HepG2 (cell line): ENCODE measurements around the gene RNASE12. TPM values are rescaled to one million over a fixed set of nuclear protein-coding genes. Genes with fewer than 3 reads are reported as not detected.
"Not testable (repeated sequence)": the region's sequence is repeated elsewhere in the genome, so short reads cannot be mapped to it uniquely, and the experiment has no call there.

ENCODE experiments used
- ATAC-seq: fragments of 200-7000 bp; cut with Tn5 transposase; 3 replicates; pipeline ENCODE4 v1.9.1; 2020; ENCODE audit warnings: mild to moderate bottlenecking, moderate library complexity
- BruUV-seq: library from RNA; stranded (reverse); fragments of 400-500 nt; replicated peaks from 2 replicates; lab custom pipeline; 2021; lab: Mats Ljungman, UMichigan
- CTCF ChIA-PET: fragments of 300-600 bp; formaldehyde crosslinking; extraction: SDS; loops from one replicate; lab custom pipeline; 2021; ENCODE audit warnings: low total read pairs, inconsistent platforms, low intra/inter-chr PET ratio; lab: Yijun Ruan, JAX
- POLR2A ChIA-PET: fragments of 350-600 bp; sonication (Branson Sonifier 250); formaldehyde crosslinking; loops from one replicate; lab custom pipeline; 2020; ENCODE audit warnings: antibody characterized with exemption, inconsistent platforms; lab: Yijun Ruan, JAX
- DNase-seq: peaks from one replicate; pipeline ENCODE4 v3.0.0-alpha.2; 2015; ENCODE audit warnings: low spot score
- FAIRE-seq: peaks from 3 replicates; lab custom pipeline; 2011; peaks lifted over from hg19 to GRCh38; lab: Jason Lieb, UNC
- H2AFZ ChIP-seq: one replicate; pipeline ENCODE4 v1.6.1; 2011; ENCODE audit warnings: low read length, inconsistent platforms
- H3K27ac ChIP-seq: fragments of 300-600 bp; 3 replicates; pipeline ENCODE4 v1.8.0; 2011; ENCODE audit warnings: mixed run types, mild to moderate bottlenecking, mixed read lengths, low read length, inconsistent platforms; ENCODE audit not compliant: insufficient read depth; ENCODE audit errors: extremely low read length
- H3K27me3 ChIP-seq, 2 experiments: fragments of 200-600 bp in 1 of 2; 2 replicates in 1 of 2; 3 replicates in 1 of 2; pipeline versions ENCODE4 v1.6.0 to v1.8.0; 2011; ENCODE audit warnings: low read length in 2 of 2, mild to moderate bottlenecking in 2 of 2, moderate library complexity in 2 of 2, inconsistent platforms in 1 of 2; ENCODE audit not compliant: insufficient read depth in 2 of 2, control insufficient read depth in 1 of 2
- H3K36me3 ChIP-seq, 2 experiments: fragments of 200-600 bp in 1 of 2; replicated peaks in 1 of 2; 2 replicates in 1 of 2; 3 replicates in 1 of 2; pipeline versions ENCODE4 v1.5.1 to v1.8.0; 2011; ENCODE audit warnings: low read length in 2 of 2, inconsistent platforms in 1 of 2; ENCODE audit not compliant: insufficient read depth in 2 of 2, control insufficient read depth in 1 of 2
- H3K4me1 ChIP-seq: 2 replicates; pipeline ENCODE4 v1.5.1; 2012; ENCODE audit warnings: low read length, inconsistent platforms; ENCODE audit not compliant: insufficient read depth
- H3K4me2 ChIP-seq: 2 replicates; pipeline ENCODE4 v1.6.0; 2011; ENCODE audit warnings: low read depth, low read length, inconsistent platforms
- H3K4me3 ChIP-seq, 3 experiments: fragments of 200-600 bp in 1 of 3; sonication (generic), shearing (Covaris generic) in 1 of 3; replicated peaks in 1 of 3; 2 replicates each; pipeline ENCODE4 v1.5.1; 2011 to 2016; ENCODE audit warnings: low read length in 3 of 3, inconsistent platforms in 2 of 3, low read depth in 2 of 3, mild to moderate bottlenecking in 2 of 3, control low read depth in 1 of 3, mixed read lengths in 1 of 3; ENCODE audit not compliant: insufficient read depth in 1 of 3
- H3K79me2 ChIP-seq: one replicate; pipeline ENCODE4 v1.6.1; 2011; ENCODE audit warnings: low read length, inconsistent platforms; ENCODE audit not compliant: insufficient read depth
- H3K9ac ChIP-seq: 2 replicates; pipeline ENCODE4 v1.6.0; 2011; ENCODE audit warnings: mild to moderate bottlenecking, low read depth, low read length, inconsistent platforms; ENCODE audit not compliant: insufficient read depth
- H3K9me3 ChIP-seq: 2 replicates; pipeline ENCODE4 v1.5.1; 2012; ENCODE audit warnings: mild to moderate bottlenecking, low read length
- H4K20me1 ChIP-seq: 2 replicates; pipeline ENCODE4 v1.6.0; 2011; ENCODE audit warnings: inconsistent platforms, mild to moderate bottlenecking, low read length, moderate library complexity; ENCODE audit not compliant: insufficient read depth
- ATF7 ChIP-seq, 2 experiments: fragments of 450-650 bp in 1 of 2; sonication (generic) in 1 of 2; formaldehyde crosslinking in 1 of 2; IDR thresholded peaks; 2 replicates each; pipeline versions ENCODE4 v1.4.0 to v1.6.1; 2016 to 2020; ENCODE audit warnings: antibody characterized with exemption in 1 of 2, mild to moderate bottlenecking in 1 of 2, missing genetic modification reagents in 1 of 2
- CEBPB ChIP-seq: IDR thresholded peaks from 2 replicates; pipeline ENCODE4 v1.6.1; 2011; ENCODE audit warnings: low read depth, low read length, improper control_type of control experiment, borderline replicate concordance
- RAD51 ChIP-seq: fragments of 450-650 bp; IDR thresholded peaks from 2 replicates; pipeline ENCODE4 v1.6.1; 2016; ENCODE audit warnings: borderline replicate concordance
- WGBS: methylation state at CpG from one replicate; pipeline ENCODE4 v1.1.6; 2017; ENCODE audit warnings: low lambda C conversion rate; 5-methylcytosine and 5-hydroxymethylcytosine counted together
- in situ Hi-C: cut with HindIII; loops from 2 replicates; pipeline ENCODE4 v1.10.0; 2017; ENCODE audit warnings: low pct_unique_long_range_greater_than_20kb; ENCODE audit not compliant: extremely low pct_ligation_motif_present
- intact Hi-C: fragments of 100-400 bp; cut with micrococcal nuclease; formaldehyde crosslinking; loops from one replicate; pipeline ENCODE4 v1.10.0; 2022; ENCODE audit not compliant: unreplicated experiment
- polyA plus RNA-seq, 8 experiments: library from polyadenylated mRNA; depleted of rRNA in 3 of 8; stranded (reverse) in 7 of 8; unstranded in 1 of 8; fragments of >200 nt; fragmentation: Illumina TruSeq in 4 of 8; extraction: Trizol in 4 of 8; gene quantifications; 2 replicates each; pipeline versions ENCODE4 v1.2.1 to v1.2.3, GENCODE V29; 2011 to 2016; ENCODE audit warnings: low read depth in 4 of 8, missing spikeins in 1 of 8, mixed read lengths in 1 of 8; ENCODE audit not compliant: insufficient read depth in 1 of 8
- total RNA-seq, 5 experiments: library from RNA; depleted of rRNA; stranded (reverse); fragments of >200 nt; fragmentation: Illumina TruSeq; extraction: Trizol; gene quantifications; 2 replicates each; pipeline ENCODE4 v1.2.3, GENCODE V29; 2016; ENCODE audit warnings: low read depth in 1 of 5

RNASE12 gene
- total and polyA plus RNA-seq, 2 of the 13 experiments (the other 11 are each of a cell fraction or from before 2014, with no cell fraction given): not detected

- FAIRE-seq, POLR2A ChIA-PET, DNase-seq, in situ Hi-C loops, H2AFZ ChIP-seq, ATAC-seq, H3K9me3 ChIP-seq, H3K79me2 ChIP-seq, BruUV-seq, H3K4me3 ChIP-seq, H3K27ac ChIP-seq, H4K20me1 ChIP-seq, H3K27me3 ChIP-seq, H3K4me1 ChIP-seq, CTCF ChIA-PET, H3K36me3 ChIP-seq, H3K9ac ChIP-seq, H3K4me2 ChIP-seq, intact Hi-C loops: not testable (repeated sequence)
- TF ChIP-seq RAD51: peak; percentile 60; the same call in 1 of the 2 replicates
- 1% methylated on average over 4 of the region's 4 CpGs for WGBS
Measured at GRCh38 chr14:20572382-20572990, 18.7 kb downstream of the RNASE12 start.

GRCh38 chr14:20570720-20571119 is 20.5 kb downstream of the RNASE12 start:
- H3K9ac ChIP-seq; H3K4me1 ChIP-seq; H3K4me2 ChIP-seq; BruUV-seq; H3K79me2 ChIP-seq; H3K9me3 ChIP-seq; H2AFZ ChIP-seq; intact Hi-C loops; H3K4me3 ChIP-seq; POLR2A ChIA-PET; H3K36me3 ChIP-seq; in situ Hi-C loops; H3K27me3 ChIP-seq; H3K27ac ChIP-seq; DNase-seq; CTCF ChIA-PET; ATAC-seq; FAIRE-seq; H4K20me1 ChIP-seq; TF ChIP-seq ATF7 (CRISPR knock-in tag; IDR thresholded peaks at IDR 0.05): not testable (repeated sequence)
- 0% methylated on average over 1 of the region's 1 CpG for WGBS
- TF ChIP-seq CEBPB (peak; percentile 8; the same call in 1 of the 2 replicates), ATF7 (IDR thresholded peaks at IDR 0.05) (peak; percentile 44; the same call in 1 of the 2 replicates)

- intact Hi-C loops, POLR2A ChIA-PET: not testable (repeated sequence)
Measured at GRCh38 chr14:20569865-20570264, 21.3 kb downstream of the RNASE12 start.

More at GRCh38 chr14:20569865-20570264, 21.3 kb downstream of the RNASE12 start:
- H3K9ac ChIP-seq, BruUV-seq, H3K27ac ChIP-seq, FAIRE-seq, H3K4me2 ChIP-seq, H3K27me3 ChIP-seq, H3K36me3 ChIP-seq, ATAC-seq, H3K79me2 ChIP-seq, H3K9me3 ChIP-seq, H4K20me1 ChIP-seq, in situ Hi-C loops, H2AFZ ChIP-seq, H3K4me1 ChIP-seq, H3K4me3 ChIP-seq, DNase-seq, CTCF ChIA-PET: not testable (repeated sequence)
- 8% methylated on average over 2 of the region's 2 CpGs for WGBS
